GM13977 (cell line): Measurements from ENCODE around the gene TPO.

Experiments
- DNase-seq: peaks from one replicate; pipeline ENCODE4 v3.0.0; 2012; ENCODE audit warnings: low spot score
- CTCF ChIP-seq: IDR thresholded peaks from 2 replicates; pipeline ENCODE4 v1.5.1; 2012; ENCODE audit warnings: mild to moderate bottlenecking, control low read depth; ENCODE audit not compliant: insufficient read depth; ENCODE audit errors: extremely low read depth, missing control alignments
- in situ Hi-C: fragments of 300-500 bp; cut with MboI; formaldehyde crosslinking; loops from one replicate; pipeline ENCODE4 v1.12.0; 2022; ENCODE audit warnings: low sequenced_read_pairs, low pct_unique_long_range_greater_than_20kb, mixed read lengths, inconsistent platforms; ENCODE audit not compliant: unreplicated experiment

Gene TPO

GRCh38 chr2:1510176-1510575 lies 96.9 kb downstream of the TPO start:
- no peak for DNase-seq
- TF ChIP-seq CTCF, result no peak
- in situ Hi-C loops, result no loop called here

- in situ Hi-C loops, result no loop called here
Measured at GRCh38 chr2:1511455-1511854, 98.2 kb downstream of the TPO start.

GRCh38 chr2:1512321-1513289 lies 99.3 kb downstream of the TPO start:
- in situ Hi-C loops, result no loop called here
- no peak for TF ChIP-seq CTCF
- DNase-seq, result no peak

More at GRCh38 chr2:1511455-1511854, 98.2 kb downstream of the TPO start:
- TF ChIP-seq CTCF, result no peak
- no peak for DNase-seq

GRCh38 chr2:1514391-1515072 lies 101.3 kb downstream of the TPO start:
- no peak for TF ChIP-seq CTCF
- DNase-seq, result no peak
- in situ Hi-C loops, result no loop called here

GRCh38 chr2:1515073-1515430 lies 101.8 kb downstream of the TPO start:
- no peak for TF ChIP-seq CTCF
- in situ Hi-C loops, result no loop called here
- DNase-seq, result no peak

GRCh38 chr2:1515986-1516797 lies 102.9 kb downstream of the TPO start:
- no peak for TF ChIP-seq CTCF
- in situ Hi-C loops, result no loop called here
- DNase-seq, result no peak
